GM21737 (cell line): ENCODE results near the gene CORIN.
"Not testable (repeated sequence)": the region's sequence is repeated elsewhere in the genome, so short reads cannot be mapped to it uniquely, and the experiment has no call there.

ENCODE experiments used
- ATAC-seq: cut with Tn5 transposase; IDR thresholded peaks from one replicate; pipeline ENCODE4 v1.9.1; 2021; ENCODE audit warnings: mild to moderate bottlenecking, moderate library complexity; ENCODE audit not compliant: unreplicated experiment

Gene CORIN

DNA sequence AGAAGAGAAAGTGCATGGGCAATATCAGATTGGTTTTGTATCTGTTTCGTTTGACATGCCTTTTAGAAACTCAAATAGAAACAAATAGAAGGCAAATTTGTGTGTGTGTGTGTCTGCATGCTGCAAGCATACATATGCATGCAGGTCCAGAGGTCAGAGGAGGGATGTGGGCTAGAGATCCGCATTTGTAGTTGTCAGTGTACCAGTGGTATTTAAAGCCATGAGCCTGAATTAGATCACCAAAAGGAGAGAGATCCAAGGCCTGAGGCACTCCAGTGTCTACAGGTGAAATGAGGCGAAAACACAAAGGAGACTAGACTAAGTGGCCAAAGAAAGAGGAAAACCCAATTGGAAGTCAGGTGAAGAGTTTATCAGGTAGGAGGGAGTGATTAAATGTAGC, 106.7 kb downstream of the CORIN start:
- no peak for ATAC-seq

DNA sequence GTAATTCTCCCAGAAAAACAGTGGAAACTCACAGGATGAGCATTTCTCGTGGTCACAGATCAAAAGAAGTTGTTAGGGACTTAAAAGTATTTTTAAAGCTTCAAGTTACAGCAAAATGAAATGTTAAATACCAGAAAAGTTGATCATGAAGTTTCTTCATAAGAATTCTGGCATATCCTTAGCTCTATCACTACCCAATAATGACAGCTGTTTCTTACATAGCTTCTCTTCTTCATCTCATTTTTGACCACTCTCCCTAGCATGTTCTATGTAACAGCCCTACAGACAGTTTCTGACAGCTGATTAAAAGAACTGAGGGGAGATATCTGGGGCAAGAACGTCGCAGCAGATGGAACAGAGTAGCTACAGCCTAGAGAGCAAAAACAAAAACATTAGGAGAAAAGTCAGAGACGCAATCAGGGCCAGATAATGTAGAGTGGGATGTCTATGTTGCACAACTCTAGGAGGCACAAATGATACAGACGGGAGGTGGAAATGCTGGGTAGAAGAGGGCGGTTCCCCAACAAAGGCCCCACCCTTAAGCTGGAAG, 108.7 kb downstream of the CORIN start:
- ATAC-seq: no peak

DNA sequence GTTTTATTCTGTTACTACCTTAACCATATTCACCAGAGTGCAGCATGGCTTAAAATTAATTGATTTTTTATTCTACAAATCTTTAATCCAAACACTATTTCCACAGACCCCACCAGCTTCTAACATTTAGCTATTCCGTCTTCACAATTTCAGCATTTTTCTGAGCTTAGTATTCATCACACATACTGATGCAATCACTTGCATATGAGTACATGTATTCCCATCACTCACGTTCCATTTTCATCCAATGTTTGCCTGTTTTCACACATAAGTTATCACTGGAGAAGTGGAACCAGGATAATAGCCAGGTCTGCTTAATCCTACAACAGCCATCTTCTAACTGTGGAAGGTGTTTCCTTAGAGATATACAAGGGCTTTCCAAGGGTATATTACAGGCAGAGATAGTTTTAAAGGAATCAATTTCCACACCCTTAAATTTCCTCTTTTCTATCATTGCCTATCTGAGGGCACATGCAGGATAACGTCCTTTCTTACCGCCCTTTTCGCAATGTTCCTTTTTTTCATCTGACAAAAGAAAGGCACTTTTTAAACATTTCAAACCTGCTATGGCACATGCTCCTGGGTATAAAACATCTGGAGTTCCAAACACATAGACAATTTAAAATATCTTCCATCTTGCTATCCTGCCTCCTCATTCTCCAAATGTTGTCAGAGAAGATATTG, 115.8 kb downstream of the CORIN start:
- ATAC-seq: no peak

DNA sequence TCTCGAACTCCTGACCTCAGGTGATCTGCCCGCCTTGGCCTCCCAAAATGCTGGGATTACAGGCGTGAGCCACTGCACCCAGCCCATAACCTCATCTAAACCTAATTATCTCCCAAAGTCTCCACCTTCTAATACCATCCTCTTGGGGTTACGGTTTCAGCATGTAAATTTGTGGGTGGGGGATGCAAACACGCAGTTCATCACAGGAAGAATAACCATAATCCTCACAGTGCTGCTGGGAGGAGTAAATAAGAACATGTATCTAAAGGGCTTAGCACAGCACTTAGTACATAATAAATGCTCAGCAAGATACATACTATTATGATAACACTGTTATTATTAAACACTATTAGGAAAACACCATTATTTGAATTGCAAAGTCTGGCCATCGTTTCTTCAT, 116.4 kb downstream of the CORIN start:
- no peak for ATAC-seq

DNA sequence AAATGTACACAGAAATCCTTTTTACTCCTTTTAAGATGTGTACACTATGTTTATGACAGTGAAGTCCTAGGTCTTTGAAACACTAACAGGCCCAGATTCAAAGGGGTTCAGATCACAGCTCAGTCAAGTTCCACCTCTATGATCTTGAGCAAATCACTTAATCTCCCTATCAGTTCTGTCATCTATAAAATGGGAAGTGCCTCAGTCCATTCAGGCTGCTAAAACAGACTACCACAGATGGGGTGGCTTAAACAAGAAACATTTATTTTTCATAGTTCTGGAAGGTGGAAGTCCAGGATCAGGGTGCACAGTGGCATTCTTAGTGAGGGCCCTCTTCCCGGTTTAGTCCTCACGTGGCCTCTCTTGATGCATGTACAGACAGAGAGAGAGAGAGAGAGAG, 117.1 kb downstream of the CORIN start:
- no peak for ATAC-seq

DNA sequence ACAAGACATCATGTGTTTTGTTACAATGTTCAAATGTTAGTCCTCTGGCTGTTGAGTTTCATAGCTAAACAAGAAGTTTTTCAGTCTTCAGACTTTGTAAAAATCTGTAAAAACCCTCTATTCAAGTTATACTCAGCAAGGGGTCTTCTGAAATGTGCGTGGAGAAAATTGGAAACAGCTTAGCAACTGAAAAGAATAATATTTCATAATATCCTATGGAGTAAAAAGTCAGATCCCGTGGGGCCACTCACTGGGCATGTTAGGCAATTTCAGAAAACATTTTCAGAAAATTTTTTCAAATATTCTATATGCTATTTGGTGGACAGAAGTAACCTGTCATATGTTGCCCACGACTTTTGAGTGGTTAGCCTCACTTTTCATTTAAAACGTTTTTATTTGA, 118.3 kb downstream of the CORIN start:
- ATAC-seq: no peak

DNA sequence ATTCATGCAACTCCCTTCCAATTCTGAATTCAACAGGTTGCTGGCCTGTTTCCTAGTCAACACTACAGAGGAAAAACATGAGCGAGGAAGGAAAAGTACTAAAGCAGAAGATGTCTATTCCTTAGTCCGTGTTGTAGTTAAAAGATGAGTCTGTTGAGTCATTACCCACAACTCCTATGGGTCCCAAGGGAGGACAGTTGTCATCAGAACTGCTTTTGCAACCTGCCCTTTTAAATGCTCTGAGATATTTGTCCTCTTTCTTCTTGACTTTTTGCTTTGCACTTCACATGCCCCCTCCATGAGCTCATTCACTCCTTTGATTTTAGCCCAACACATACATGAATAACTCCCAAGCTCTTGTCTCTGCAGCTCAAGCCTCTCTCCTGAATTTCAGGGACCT, 119.2 kb downstream of the CORIN start:
- no peak for ATAC-seq

DNA sequence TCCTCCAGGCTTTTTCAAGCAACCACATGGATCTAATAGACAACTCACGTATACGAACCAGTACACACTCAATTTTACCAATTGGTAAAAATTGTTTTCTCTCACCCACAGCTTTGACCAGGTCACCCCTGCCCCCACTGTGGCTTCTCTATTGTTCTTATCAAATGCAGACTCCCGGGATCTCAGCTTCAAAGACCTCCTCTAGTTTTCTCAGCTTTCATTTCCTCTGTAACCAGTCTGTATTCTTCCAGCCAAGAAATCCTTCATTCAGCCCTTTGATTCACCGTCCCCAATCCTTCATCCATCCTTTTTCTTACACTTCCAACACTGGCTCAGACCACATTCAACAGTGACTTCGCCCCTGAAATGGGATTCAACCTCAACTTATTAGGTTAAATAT, 120.7 kb downstream of the CORIN start:
- ATAC-seq: no peak

DNA sequence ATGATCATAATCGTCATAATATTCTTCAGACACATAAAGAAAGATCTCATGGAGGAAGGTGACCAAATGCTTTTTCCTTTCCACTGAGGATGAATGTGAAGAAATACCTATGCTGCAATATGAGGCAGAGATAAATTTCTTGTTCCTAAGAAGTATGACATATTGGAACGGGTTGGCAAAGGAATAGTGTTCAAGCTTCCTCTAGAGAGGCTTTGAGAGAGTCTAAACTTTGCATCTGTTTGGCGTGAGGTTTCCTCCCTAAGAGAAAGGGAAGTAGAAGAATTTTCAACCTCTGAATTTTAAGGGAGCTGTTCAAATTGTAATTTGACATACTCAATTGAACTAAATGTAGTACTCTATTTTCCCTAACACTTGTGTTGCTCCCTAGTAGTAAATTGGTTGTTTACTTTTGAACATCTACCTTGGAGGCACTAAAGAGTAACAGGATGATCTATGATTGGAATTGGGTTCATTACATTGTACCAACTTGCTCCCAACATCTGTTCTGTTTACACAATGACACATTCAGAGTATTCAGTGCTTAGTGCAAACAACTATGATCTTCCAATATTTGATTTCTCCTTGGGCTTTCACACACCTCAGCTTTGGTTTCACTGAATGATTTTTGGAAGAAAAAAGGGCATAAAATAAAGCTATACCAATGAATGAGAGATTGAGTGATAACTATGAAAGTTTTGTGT, 122.0 kb downstream of the CORIN start:
- ATAC-seq: no peak

DNA sequence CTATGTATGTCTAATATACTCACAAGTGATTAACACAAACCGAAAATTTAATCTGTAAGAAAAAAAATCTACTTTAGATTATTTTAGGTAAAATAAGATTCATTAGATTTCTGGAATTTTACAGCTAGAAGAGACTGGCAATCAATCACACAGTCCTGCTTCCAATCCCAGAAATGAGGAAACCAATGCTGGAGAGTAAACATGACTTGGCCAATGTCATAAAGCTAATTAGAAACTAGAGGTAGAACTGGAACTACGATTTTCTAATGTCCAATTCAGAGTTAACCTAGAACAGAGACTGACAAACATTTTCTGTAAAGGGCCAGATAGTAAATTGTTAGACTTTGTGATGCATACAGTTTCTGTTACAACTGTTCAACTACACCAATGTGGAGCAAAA, 123.6 kb downstream of the CORIN start:
- ATAC-seq: no peak

DNA sequence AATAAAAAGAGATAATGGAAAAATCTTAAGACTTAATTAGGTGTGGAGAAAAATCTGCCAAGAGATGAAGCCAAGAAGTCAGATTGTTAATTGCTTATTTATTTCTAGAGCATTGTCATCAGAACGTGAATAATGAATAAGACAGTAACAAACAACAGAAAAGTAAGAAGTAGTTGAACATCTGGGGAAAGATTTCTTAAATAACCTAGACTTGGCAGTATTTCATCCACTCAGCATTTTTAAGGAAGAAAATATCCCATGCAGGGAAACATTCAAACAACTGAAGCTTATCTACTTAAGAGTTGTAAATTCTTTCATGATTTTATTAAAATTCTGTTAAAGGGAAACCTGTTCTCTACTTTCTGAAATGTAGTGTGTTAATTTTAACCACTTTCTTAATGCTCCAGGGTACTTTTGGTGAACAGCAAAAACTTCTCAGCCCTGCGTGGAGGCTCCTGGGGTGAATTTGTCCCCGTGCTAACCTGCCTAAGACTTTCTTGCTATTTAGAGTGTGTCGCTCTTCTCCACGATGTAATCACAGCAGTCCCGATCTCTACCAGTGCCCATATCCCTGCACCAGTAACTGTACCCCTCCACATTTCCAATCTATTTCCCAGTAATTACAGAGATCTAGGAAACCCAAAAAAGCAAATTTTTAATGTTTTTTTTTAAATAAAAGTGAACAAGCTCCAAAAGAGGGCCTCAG, 124.6 kb downstream of the CORIN start:
- no peak for ATAC-seq

DNA sequence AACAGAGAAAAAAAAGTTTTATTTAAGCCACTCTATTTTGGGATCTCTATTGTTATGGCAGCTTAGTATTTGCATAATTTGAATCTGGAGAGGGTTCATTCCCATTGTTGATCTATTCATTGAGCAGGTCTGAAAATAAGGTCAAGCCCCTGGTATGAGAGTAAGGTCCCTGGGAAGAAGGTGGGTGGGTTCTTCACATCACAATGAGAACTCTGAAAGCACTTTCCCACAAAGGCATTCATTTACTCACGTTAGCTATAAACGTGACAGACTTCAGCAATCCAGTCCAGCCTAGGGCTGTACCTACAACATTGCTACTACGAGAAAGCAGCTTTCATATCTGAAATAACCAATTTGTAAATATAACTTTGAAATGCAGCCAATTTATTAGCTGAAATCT, 126.2 kb downstream of the CORIN start:
- ATAC-seq: no peak

DNA sequence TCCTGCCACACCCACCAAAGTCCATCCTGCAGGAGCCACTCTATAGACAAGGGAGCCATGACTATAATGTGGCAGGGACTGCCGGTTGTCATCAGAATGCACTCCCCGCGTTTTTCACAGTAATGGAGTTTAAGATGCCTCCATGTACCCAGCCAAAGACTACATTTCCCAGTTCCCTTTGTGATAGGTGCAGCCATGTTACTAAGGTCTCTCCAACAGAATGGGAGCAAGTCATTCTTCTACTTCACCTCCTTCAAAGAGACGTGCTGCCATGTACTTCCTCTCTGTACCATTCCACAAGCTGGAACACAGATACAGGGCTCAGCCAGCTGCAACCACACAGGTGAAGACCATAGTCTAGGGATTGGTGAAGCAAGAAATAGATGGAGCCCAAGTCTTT, 126.7 kb downstream of the CORIN start:
- ATAC-seq: no peak

DNA sequence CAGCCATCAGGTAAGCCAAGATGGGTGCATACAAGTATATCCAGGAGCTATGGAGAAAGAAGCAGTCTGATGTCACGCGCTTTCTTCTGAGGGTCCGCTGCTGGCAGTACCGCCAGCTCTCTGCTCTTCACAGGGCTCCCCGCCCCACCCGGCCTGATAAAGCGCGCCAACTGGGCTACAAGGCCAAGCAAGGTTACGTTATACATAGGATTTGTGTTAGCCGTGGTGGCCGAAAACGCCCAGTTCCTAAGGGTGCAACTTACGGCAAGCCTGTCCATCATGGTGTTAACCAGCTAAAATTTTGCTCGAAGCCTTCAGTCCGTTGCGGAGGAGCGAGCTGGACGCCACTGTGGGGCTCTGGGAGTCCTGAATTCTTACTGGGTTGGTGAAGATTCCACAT, 131.5 kb downstream of the CORIN start:
- not testable (repeated sequence) for ATAC-seq

DNA sequence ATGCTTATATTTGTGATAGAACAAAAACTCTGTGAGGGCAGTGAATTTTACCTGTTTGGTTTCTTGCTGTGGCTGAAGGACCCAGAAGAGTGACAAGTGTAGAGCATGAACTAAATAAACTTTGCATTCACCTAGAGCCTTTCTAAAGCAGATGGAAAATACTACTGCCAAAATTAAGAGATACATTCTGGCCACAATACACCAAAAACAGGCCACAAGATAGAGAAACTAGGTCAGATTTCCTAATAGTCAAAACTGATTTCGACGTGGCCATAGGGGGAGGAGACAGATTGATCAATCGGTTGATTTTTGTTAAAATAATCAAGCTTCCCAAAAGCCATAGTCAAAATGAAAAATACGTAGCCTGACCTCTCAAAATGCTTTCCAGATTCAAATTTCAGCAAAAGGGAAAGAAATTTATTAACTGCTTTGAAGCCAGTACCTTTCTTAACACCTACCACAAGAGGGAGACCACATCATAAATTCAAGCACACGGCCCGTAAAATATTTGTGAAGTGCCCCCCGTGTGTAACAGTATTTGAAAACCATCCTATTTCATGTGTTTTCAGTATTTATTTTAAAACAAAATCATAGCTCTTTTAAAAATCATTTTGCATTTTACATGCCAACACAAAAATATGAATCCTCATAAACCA, 132.4 kb downstream of the CORIN start:
- no peak for ATAC-seq

DNA sequence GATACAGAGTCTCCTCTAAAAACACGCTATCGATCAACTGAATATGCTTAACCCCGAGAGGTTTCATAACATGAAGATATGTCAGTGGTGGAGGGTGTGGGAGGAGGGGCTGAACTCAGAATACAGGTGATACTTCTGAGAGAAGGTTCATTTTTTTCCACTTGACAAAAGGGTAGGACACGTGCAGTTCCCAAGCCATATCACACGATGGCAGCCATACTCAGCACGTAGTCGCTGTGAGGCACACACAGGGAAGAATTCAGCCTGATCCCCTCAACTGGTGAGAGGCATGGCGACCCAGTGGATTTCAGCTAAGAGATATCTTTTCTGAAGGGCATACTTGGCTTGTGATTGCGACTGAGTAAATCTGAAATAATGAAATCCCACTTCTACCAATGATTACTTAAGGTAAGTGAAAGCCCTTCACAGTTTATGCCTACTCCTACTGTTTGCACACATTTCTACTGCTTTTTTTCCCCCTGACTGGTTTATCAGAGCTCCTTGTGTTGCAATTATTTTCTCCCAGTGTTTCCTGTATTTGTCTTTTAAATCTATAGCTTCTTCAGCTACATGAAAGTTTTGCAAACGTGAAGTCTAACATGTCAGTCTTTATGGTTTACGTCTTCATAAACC, 133.1 kb downstream of the CORIN start:
- ATAC-seq: no peak

DNA sequence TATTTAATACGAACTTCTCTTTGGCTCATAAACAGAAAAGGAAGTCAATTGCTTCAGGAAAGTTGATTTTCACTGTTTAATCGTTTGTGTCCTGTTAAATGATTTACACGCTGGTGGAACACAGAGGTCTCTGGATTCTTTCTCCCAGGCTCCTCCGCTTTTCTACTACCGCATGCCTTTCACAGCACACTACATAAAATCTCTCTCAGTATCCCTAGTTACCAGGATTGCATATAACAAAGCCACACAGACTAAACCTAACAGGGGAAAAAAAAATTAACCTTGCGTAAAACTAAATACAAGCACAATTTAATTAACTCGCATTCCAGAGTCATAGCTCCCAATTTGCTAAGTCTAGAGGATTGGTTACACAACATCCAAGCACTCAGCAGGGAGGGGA, 133.9 kb downstream of the CORIN start:
- ATAC-seq: no peak

DNA sequence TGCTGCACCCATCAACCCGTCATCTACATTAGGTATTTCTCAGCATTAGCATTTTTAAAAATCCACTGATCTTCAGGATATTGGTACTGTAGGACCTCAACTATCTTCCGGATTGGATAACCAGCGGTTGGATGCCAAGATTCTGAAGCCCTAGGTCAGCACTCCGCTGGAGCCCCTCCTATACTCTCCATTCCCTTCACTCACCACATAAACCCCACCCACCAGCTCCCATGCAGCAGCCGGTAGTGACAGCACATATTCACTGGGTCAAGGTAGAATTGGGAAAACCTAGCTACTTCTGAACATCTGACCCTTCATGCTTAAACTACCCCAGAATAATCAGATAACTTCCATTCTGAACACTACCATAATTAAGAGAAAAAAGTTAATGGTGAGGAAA, 134.9 kb downstream of the CORIN start:
- no peak for ATAC-seq

DNA sequence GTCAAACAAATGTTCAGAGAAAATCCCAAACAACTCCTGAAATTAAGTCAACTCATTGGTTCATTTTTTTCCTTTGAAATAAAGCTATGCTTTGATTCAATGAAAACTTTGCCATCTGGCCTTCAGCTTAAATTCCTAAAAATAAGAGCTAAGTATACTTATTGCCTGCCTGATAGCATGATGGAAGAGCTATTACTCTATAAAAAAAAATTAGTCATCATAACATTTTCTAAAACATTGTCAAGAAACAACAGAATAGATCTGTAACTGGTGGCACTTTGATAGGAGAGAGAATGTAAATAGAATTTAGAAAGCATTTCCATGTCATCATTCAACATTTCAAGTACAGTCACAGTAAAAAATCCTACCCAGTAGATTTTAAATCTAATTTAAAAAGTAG, 136.6 kb downstream of the CORIN start:
- ATAC-seq: no peak

DNA sequence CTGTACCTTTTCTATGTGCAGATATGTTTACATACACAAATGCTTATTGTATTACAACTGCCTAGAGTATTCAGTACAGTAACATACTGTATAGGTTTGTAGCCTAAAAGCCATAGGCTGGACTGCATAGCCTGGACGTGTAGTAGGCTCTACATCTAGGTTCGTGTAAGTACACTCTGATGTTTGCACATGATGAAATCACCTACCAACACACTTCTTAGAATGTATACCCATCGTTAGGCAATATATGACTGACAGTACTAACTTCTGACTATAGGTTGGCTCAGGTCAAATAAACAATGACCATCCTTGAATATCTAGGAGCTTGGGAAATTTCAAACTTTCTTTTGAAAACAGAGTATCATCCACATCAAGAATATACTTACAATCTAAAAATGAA, 139.0 kb downstream of the CORIN start:
- ATAC-seq: no peak

DNA sequence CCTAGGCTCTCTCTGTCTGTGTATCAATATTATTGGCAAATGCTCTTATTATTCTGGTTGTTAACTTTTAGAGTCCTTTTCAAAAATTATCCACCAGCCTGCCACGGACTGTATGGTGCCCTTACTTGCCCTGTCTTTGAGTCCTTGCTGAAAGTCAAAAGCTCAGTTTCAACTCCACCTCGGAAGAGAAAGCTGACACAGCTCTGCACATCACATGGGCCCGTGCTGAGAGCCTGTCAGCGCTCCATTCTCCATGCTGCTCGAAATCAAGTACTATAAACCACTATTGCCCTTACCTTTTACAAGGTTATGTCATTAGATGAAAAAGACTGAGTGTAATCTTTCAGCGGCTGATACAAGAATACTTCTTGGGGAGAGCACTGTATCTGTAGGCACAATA, 141.0 kb downstream of the CORIN start:
- ATAC-seq: no peak
